CD14-positive monocyte (primary cell): Measurements from ENCODE around the gene NANOS3. TPM values are rescaled to one million over a fixed set of nuclear protein-coding genes. Genes with fewer than 3 reads are reported as not detected.

Experiments
- DNase-seq, 3 donors: peaks; one replicate each; pipeline ENCODE4 v3.0.0-alpha.2; 2011 to 2022
- H2AFZ ChIP-seq: 2 replicates; pipeline ENCODE4 v1.6.0; 2012; ENCODE audit warnings: mild to moderate bottlenecking, low read depth, low read length, inconsistent platforms; ENCODE audit not compliant: insufficient read depth, poor library complexity, severe bottlenecking
- H3K27ac ChIP-seq, 2 donors: 1 replicate in 1 of 2; 2 replicates in 1 of 2; pipeline ENCODE4 v1.5.1; 2012 to 2013; ENCODE audit warnings: low read length in 2 of 2, control low read depth in 1 of 2, inconsistent platforms in 1 of 2, low read depth in 1 of 2, mild to moderate bottlenecking in 1 of 2
- H3K27me3 ChIP-seq, 2 donors: one replicate each; pipeline versions ENCODE4 v1.6.0 to v1.6.1; 2011 to 2013; ENCODE audit warnings: low read length in 2 of 2; ENCODE audit not compliant: control insufficient read depth in 2 of 2, insufficient read depth in 2 of 2
- H3K36me3 ChIP-seq, 2 donors: replicated peaks in 1 of 2; 1 replicate in 1 of 2; 2 replicates in 1 of 2; pipeline versions ENCODE4 v1.5.1 to v1.6.1; 2012 to 2013; ENCODE audit warnings: low read length in 2 of 2, control low read depth in 1 of 2, inconsistent platforms in 1 of 2, mild to moderate bottlenecking in 1 of 2; ENCODE audit not compliant: insufficient read depth in 2 of 2, control insufficient read depth in 1 of 2
- H3K4me1 ChIP-seq, 2 donors: 1 replicate in 1 of 2; 2 replicates in 1 of 2; pipeline versions ENCODE4 v1.5.1 to v1.6.1; 2012 to 2013; ENCODE audit warnings: low read length in 2 of 2, control low read depth in 1 of 2, inconsistent platforms in 1 of 2, mild to moderate bottlenecking in 1 of 2, moderate library complexity in 1 of 2; ENCODE audit not compliant: insufficient read depth in 2 of 2, control insufficient read depth in 1 of 2
- H3K4me2 ChIP-seq: replicated peaks from 2 replicates; pipeline ENCODE3; 2012; ENCODE audit warnings: low read length, moderate library complexity, mild to moderate bottlenecking; ENCODE audit not compliant: poor library complexity, severe bottlenecking; ENCODE audit errors: extremely low read depth
- H3K4me3 ChIP-seq, 3 experiments: fragments of 200-600 bp in 1 of 3; sonication (generic) in 1 of 3; replicated peaks in 1 of 3; 1 replicate in 2 of 3; 2 replicates in 1 of 3; pipeline ENCODE4 v1.5.1; 2011 to 2013; ENCODE audit warnings: low read length in 3 of 3, mild to moderate bottlenecking in 3 of 3, control low read depth in 2 of 3, low read depth in 2 of 3, inconsistent platforms in 1 of 3, moderate library complexity in 1 of 3
- H3K79me2 ChIP-seq: 2 replicates; pipeline ENCODE4 v1.6.0; 2012; ENCODE audit warnings: mild to moderate bottlenecking, control low read depth, inconsistent platforms, low read length, moderate library complexity; ENCODE audit not compliant: insufficient read depth
- H3K9ac ChIP-seq: 2 replicates; pipeline ENCODE4 v1.6.0; 2017; ENCODE audit warnings: low read length, mild to moderate bottlenecking; ENCODE audit not compliant: insufficient read depth, poor library complexity, severe bottlenecking
- H3K9me3 ChIP-seq, 2 donors: replicated peaks in 1 of 2; 1 replicate in 1 of 2; 2 replicates in 1 of 2; pipeline versions ENCODE4 v1.5.1 to v1.6.1; 2012 to 2013; ENCODE audit warnings: low read length in 2 of 2, control low read depth in 1 of 2; ENCODE audit not compliant: control insufficient read depth in 1 of 2, insufficient read depth in 1 of 2
- H4K20me1 ChIP-seq: 2 replicates; pipeline ENCODE4 v1.6.0; 2012; ENCODE audit warnings: mild to moderate bottlenecking, low read length, control low read depth, moderate library complexity; ENCODE audit not compliant: insufficient read depth
- H3K27ac Mint-ChIP-seq, 7 donors: one replicate each; pipeline ENCODE4 v1.8.0; 2020; ENCODE audit warnings: mild to moderate bottlenecking in 7 of 7, mixed read lengths in 7 of 7, moderate library complexity in 6 of 7, inconsistent platforms in 2 of 7
- H3K27me3 Mint-ChIP-seq, 3 donors: one replicate each; pipeline ENCODE4 v1.8.0; 2021 to 2022; ENCODE audit warnings: low read depth in 3 of 3, mild to moderate bottlenecking in 3 of 3, mixed read lengths in 3 of 3, moderate library complexity in 3 of 3, inconsistent platforms in 1 of 3
- H3K36me3 Mint-ChIP-seq, 2 donors: one replicate each; pipeline ENCODE4 v1.8.0; 2020; ENCODE audit warnings: mixed read lengths in 2 of 2, inconsistent platforms in 1 of 2, mild to moderate bottlenecking in 1 of 2
- H3K4me1 Mint-ChIP-seq: one replicate; pipeline ENCODE4 v1.8.0; 2020; ENCODE audit warnings: mild to moderate bottlenecking, mixed read lengths
- H3K4me3 Mint-ChIP-seq, 2 donors: one replicate each; pipeline ENCODE4 v1.8.0; 2020; ENCODE audit warnings: mild to moderate bottlenecking in 2 of 2, mixed read lengths in 2 of 2, moderate library complexity in 1 of 2
- H3K9me3 Mint-ChIP-seq, 7 donors: one replicate each; pipeline ENCODE4 v1.8.0; 2020 to 2022; ENCODE audit warnings: mixed read lengths in 7 of 7, mild to moderate bottlenecking in 6 of 7, moderate library complexity in 6 of 7, inconsistent platforms in 2 of 7
- CTCF ChIP-seq: fragments of 200-600 bp; IDR thresholded peaks from one replicate; pipeline ENCODE4 v1.8.0; 2022; ENCODE audit warnings: antibody characterized with exemption, mild to moderate bottlenecking
- WGBS: methylation state at CpG from one replicate; pipeline ENCODE4 v1.1.5; 2013; ENCODE audit warnings: missing lambda C conversion rate; ENCODE audit not compliant: insufficient coverage; 5-methylcytosine and 5-hydroxymethylcytosine counted together
- intact Hi-C, 2 donors: fragments of 100-400 bp; cut with micrococcal nuclease; formaldehyde crosslinking; loops; one replicate each; pipeline versions ENCODE4 v1.15.0 to v1.15.1; 2023
- polyA plus RNA-seq, 3 donors: library from polyadenylated mRNA; depleted of rRNA in 1 of 3; unstranded in 2 of 3; stranded (reverse) in 1 of 3; fragments of 300-500 nt in 2 of 3; fragments of >200 nt in 1 of 3; fragmentation: Illumina TruSeq in 2 of 3; gene quantifications; 1 replicate in 2 of 3; 2 replicates in 1 of 3; pipeline ENCODE4 v1.2.3, GENCODE V29; 2012 to 2021

The NANOS3 gene
- polyA plus RNA-seq, 3 donors, result not detected

- H3K36me3 Mint-ChIP-seq, result peaks cover 25 to 57% of the 10 kb centered on the region in 2 donors
Measured at GRCh38 chr19:13834244-13835069, 42.5 kb upstream of the NANOS3 start.

More at GRCh38 chr19:13834244-13835069, 42.5 kb upstream of the NANOS3 start:
- peak overlapping the region in 1 of 3 experiments; percentile 97 for H3K4me3 ChIP-seq
- peak in 2 of 3 donors; percentile 29 to 46 for DNase-seq
- H3K27ac ChIP-seq, result peak overlapping the region; percentile 99 to 100
- Mint-ChIP-seq H3K27ac (peak overlapping the region; percentile 98 to 100 (median 99)), H3K4me1 (peaks cover 49% of the 10 kb centered on the region), H3K9me3 (no peaks in the 10 kb centered on the region), H3K4me3 (peak overlapping the region; percentile 76 to 84), H3K27me3 (peaks cover 0 to 18% (median 2%) of the 10 kb centered on the region in 3 donors)
- TF ChIP-seq CTCF, result no peak
- no peak overlapping the region for H2AFZ ChIP-seq
- H3K36me3 ChIP-seq, result peaks cover 7 to 23% of the 10 kb centered on the region in 2 donors
- intact Hi-C loops, result loop anchor here (5.0 kb wide), 2 partner anchors 37 to 47 kb away; partner anchors contain the start of gene ZSWIM4 (in 1 of the 2)
- H3K9ac ChIP-seq, result peak overlapping the region; percentile 55
- peaks cover 65 to 67% of the 10 kb centered on the region in 2 donors for H3K4me1 ChIP-seq
- H3K27me3 ChIP-seq, result no peaks in the 10 kb centered on the region
- H3K79me2 ChIP-seq, result peaks cover 56% of the 10 kb centered on the region
- peak overlapping the region; percentile 74 for H3K4me2 ChIP-seq
- 85% methylated on average over 7 of the region's 14 CpGs for WGBS
- peaks cover 87% of the 10 kb centered on the region for H4K20me1 ChIP-seq
- H3K9me3 ChIP-seq, result no peaks in the 10 kb centered on the region
